CD4-positive, alpha-beta T cell treated with Interleukin-21 for 1 hour (primary cell): ENCODE results near the gene ANGEL2.
"Not testable (repeated sequence)": the region's sequence is repeated elsewhere in the genome, so short reads cannot be mapped to it uniquely, and the experiment has no call there.

Experiments
- DNase-seq: peaks from one replicate; pipeline ENCODE4 v3.0.0-alpha.2; 2020

The ANGEL2 gene, protein sequence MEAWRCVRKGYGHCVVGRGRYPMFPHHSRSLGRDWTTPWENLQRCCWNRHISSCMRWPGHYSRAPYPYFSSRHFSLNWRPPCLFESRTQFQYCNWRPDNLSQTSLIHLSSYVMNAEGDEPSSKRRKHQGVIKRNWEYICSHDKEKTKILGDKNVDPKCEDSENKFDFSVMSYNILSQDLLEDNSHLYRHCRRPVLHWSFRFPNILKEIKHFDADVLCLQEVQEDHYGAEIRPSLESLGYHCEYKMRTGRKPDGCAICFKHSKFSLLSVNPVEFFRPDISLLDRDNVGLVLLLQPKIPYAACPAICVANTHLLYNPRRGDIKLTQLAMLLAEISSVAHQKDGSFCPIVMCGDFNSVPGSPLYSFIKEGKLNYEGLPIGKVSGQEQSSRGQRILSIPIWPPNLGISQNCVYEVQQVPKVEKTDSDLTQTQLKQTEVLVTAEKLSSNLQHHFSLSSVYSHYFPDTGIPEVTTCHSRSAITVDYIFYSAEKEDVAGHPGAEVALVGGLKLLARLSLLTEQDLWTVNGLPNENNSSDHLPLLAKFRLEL

DNA sequence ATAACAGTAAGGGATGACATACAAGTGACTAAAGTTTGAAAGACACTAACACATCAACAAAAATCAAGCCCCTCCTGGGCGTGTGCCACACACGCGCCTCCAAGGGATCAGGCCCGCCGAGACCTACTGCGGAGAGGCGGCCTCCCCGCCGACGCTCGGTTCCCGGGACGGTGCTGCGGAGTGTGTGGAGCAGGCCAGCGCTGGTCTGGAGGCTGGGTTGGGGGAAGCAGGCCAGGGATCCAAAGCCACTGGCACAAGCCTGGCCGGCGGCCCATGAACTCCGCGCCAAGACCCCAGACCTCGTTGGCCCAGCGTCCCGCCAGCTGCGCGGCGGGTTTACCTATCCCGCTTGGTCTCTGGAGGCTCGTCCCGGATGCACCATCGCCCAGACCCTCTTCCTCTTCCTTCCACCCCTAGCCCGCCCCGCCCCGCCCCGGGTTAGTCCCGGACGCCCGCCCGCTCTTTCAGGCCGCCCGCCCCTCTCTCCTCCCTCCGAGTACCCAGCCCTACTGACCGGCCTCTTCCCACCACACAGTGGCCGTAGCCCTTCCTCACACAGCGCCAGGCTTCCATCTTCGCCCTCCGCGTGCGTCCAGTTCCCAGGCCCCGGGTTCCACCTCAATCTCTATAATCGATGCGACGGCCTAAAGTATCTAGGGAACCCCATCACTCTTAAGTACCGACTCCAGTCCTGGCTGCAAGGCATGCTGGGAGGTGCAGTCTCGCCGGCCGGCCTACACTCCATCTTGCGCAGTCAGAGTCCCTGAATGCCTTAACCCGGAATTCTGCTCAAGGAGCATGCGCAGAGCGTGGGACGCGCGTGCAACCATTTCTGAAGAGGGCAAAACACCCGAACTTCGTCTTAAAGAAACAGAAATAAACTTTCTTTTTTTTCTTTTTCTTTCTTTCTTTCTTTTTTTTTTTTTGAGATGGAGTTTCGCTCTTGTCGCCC, at the start of gene ANGEL2:
Gene ANGEL2, minus strand, starts transcription at position 769 of the 952 bp plus-strand sequence. Its CDS starts 196 bp downstream, at position 573.
- peak; percentile 97 for DNase-seq

DNA sequence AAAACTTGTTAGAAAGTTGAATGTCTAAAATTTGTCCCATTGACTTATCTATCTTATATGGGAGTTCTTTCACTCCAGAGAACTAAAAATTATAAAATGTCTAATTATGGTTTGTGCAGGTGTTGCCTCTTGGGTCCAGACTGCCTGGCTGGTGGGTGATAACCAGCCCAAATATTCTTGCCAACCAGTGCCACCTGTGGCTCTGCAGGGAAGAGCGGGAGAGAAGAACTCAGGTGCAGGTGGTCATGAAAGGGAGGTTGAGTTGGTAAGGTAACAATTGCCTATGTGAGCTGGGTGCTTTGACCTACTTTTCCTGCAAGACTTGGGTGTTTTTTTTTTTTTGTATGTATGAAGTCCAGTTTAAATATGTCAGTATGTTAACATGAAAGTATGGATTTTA, 45.6 kb upstream of the ANGEL2 start:
- no peak for DNase-seq

DNA sequence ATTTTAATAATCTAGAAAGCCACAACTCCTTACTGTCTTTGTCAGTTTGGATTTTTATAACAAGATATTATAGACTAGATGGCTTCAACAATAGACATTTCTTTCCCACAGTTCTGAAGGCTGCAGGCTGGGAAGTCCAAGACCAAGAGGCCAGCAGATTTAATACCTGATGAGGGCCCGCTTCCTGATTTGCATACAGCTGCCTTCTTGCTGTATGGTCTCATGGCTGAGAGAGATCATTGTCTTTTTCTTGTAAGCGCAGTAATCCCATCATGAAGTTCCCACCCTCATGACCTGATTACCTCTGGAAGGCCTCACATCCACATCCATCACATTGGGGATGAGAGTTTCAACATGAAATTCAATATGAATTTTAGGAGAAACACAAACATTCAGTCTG, 45.2 kb upstream of the ANGEL2 start:
- no peak for DNase-seq

DNA sequence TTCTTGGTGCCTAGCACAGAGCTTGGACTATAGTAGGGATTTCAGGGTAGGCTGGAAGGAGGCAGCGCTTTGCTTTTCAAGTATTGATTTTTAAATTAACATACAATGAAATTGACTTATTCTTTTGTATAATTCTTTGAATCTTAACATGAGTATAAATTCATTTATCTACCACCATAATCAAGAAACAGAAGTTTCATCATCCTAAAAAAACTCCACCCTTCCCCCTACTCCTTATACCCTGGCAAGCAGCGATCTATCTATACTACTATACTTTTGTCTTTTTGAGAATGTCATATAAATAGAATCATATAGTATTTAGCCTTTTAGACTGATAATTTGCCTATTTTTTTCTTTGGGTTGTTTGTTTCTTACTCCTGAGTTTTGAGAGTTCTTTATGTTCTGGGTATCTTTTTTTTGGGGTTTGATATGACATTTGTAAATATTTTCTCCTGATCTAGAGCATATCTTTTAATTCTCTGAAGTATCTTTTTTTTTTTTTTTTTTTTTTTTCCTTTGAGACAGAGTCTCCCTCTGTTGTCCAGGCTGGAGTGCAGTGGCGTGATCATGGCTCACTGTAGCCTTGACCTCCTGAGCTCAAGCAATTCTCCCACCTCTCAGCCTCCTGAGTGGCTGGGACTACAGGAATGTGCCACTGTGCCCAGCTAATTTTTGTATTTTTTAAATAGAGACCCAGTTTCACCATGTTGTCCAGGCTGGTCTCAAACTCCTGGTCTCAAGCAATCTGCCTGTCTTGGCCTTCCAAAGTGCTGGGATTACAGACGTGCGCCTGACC, 41.8 kb upstream of the ANGEL2 start:
- DNase-seq, result no peak

DNA sequence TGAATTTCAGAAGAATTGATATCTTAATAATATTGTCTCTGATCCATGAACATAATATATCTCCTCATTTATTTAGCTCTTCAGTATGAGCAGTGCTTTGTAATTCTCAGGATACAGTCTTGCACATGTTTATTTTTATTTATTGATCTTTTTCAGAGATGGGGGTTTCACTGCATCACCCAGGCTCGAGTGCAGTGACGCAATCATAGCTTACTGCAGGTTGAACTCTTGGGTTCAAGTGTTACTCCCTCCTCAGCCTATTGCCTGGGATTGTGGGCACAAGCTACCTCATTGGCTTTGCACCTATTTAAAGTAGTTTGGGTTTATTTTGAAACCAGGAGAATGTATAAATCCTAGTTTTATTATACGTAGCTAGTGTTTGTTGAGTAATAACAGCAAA, 40.1 kb upstream of the ANGEL2 start:
- DNase-seq, result no peak

DNA sequence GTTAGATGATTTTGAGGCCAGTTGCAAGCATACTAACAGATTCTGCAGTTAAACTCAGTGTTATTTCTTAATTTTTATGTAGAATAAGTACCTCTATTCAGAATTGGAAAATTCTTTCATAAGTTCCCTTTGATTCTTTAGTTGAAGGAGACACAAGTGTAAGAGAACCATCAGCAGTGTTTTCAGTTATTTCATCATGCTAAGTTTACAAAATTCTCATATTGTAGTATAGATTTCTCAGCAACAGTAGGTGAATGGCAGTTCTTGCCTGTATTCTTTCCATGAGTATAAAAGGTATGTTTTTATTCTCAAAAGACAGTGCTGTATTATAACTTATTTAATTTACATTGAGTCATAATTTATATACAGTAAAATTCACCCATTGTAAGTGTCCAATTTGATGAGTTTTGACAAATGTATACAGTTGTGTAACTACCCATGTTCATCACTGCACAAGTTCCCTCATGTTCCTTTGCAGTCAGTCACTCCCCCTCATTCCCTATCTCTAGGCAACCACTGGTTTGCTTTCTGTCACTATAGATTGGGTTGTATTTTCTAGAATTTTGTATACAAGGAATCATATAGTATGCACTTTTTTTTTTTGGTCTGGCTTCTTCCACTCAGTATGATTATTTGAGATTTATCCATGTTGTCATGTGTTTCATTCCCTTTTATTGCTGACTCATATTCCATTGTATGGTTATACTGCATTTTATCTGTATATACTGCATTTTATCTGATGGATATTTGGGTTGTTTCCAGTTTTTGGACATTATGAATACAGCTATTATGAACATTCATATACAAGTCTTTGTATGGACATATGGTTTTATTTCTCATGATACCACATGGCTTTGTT, 39.3 kb upstream of the ANGEL2 start:
- no peak for DNase-seq

DNA sequence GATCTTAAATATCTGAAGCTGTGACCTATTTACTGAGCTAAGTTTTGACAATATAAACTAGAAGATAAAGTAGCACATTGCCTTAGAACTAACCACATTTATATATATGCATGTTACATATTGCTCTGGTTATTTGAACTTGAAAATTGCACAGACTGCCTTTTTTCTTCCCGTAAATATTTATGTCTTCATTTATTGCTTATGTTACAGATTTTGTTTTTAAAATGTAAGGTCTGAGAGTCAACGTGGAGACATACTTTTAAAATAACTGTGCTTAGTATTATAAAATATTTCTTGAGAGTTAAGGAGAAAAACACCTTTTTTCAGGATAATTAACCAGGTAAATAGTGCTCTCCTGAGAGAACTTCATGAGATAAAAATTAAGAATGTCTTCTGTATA, 38.5 kb upstream of the ANGEL2 start:
- DNase-seq, result no peak

DNA sequence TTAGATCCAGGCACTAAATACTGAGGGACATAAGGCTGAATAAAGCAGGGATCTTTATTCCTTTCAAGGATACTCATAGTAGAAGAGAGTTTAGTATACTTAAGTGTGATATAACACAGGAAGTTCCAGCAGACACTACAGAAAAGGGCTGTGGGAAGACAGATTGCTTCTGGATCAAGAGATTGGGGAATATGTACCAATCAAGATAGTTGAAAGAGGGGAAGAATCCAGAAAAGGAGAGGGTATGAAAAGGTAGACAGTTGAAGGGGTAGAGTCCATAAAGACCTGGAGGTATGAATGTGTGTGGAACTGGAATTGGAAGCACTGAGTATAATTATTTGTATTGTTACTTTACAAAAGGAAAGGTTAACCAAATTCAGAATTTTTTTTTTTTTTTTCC, 37.8 kb upstream of the ANGEL2 start:
- no peak for DNase-seq

DNA sequence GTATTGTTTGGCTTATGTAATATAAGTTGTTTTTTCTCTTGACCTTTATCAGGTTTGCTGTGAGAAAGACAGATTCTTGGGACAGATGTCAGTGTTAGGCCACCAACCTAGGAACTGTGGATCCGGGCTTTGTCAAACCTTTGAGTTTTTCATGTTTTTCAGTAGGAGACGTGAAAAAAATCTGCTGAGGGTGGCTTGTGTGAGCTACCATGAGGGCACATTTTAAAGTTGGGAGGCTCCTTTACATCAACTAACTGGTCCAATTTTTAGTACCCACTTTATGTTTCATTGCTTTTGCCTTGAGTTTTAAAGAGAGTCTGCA, 36.2 kb upstream of the ANGEL2 start:
- DNase-seq, result peak; percentile 1

DNA sequence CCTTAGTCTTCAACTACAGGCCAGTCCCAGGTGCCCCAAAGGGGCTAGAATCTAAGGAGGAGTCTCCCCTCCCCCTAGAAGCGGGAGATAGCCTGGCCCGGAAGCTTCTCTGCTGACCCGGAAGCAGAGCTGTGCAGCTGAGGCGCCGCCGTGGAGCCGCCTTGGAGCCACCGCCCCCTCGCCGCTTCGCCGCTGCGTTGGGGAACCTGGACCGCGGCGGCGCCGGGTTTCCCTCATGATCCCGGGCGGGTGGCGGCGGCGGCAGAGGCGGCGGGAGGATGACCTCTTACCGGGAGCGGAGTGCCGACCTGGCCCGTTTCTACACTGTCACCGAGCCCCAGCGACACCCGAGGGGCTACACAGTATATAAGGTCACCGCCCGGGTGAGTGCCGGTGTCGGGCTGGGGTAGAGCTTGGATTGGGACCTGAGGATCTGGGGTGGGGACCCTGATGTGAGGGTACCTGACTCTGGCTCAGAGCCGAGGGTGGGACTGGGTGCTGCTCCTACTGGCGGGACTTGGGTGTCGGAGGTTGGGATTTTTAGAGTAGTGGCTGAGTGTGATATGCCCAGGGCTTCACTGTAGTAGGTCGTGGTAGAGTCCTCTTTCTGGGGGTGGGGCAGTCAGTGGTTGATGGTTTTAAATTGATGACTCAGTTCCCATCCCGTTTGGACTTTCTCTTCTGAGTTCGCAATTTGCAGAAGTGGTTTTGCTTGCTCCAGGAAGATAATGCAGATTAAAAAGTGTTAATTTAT, 35.6 kb upstream of the ANGEL2 start, which contains the start of gene RPS6KC1:
Gene RPS6KC1, plus strand, starts transcription at position 115 of the 754 bp plus-strand sequence. Its CDS starts 164 bp downstream, at position 279.
- peak; percentile 81 for DNase-seq

DNA sequence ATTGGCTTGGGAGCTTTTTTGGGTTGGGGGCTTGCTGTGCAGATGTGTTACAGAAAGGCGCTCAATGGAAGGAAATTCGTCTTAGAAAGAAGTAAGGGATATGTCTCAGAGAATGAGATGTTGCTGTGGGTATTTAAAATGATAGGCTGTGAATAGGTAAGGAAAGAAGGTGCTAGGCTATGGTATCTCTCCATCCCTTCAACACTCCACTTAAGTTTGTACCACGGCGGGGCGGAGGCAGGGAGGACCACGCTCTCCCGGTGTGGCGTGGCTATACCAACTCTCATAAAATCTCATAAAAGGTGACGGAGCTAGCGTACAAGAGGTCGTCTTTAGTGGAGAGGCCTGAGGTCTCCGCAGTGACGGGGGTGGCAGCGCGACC, 35.1 kb upstream of the ANGEL2 start:
- no peak for DNase-seq

DNA sequence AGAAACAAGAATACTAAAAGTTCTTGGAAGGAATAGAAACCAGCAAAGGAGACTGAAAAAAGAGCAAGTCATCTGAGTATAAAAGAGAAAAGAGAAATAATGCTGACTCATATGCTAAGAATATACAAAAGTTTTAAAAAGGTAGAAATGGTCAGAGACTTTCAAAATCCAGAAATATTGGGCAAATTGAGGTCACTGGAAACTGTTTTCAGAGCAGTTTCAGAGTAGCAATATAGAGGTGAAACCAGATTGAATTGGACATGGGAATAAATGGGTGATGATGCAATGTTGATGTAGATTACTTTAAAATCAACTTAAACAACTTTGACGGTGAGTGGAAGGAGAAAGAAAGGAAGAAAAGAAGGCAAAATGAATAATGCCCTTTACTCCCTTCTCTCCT, 33.6 kb upstream of the ANGEL2 start:
- no peak for DNase-seq

DNA sequence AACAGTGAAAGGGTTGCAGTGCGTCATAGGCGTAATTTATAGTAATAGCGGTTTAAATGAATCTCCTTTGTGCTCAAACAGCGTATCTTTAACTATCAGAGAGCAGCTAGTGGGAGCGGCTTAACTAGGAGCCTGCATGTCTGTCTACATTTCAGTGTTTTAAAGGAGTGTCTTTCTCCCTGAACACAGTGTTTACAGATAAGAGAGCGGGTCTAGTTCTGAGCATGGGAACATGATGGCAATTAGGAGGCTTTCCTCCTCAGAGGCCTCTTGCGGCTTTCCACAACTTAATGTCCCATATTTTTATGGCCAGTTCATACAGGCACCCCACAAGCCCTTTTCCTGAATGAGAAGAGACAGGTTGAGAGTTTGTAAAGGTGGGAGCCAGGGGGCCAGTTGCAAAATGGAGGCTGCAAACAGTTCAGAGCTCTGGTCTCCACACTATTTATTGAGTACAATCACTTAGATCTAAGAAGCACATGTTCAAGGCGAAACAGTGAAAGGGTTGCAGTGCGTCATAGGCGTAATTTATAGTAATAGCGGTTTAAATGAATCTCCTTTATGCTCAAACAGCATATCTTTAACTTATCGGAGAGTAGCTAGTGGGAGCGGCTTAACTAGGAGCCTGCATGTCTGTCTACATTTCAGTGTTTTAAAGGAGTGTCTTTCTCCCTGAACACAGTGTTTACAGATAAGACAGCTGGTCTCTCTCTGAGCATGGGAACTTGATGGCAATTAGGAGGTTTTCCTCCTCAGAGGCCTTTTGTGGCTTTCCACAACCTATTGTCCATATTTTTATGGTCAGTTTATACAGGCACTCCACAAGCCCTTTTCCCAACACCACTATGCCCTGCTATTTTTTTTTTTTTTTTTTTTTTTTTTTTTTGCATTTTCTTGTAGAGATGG, 29.9 kb upstream of the ANGEL2 start:
- not testable (repeated sequence) for DNase-seq

DNA sequence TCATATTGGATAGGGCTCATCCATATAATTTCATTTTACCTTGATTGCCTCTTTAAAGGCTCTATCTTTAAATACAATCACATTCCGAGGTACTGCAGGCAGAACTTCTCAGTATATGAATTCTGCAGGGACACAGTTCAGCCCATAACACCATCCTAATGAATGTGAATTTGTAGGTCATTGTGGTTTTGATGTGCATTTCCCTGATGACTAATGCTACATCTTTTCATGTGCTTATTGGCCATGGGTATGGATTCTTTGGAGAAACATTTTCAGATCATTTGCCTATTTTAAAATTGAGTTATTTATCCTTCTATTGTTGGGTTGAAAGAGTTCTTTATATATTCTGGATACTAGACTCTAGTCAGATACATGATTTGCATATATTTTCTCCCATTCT, 25.8 kb upstream of the ANGEL2 start:
- no peak for DNase-seq

DNA sequence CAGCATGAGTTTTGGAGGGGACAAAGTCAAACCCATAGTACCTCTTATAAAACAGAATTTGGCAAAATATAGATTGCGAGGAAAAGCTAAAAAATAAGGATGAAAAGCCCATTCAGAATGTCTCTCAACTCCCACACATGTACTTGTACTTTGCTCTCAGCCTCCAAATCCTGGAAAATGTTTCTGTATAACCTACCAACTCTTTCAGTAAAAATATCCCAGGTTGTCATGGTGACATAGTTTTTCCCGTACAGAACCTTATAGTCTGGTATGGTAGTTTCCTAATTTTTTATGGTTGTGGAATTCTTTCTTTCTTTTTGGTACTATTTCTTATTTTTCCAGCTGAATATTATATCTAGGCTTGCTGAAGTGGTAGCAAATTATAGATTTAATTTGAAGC, 19.9 kb upstream of the ANGEL2 start:
- DNase-seq, result no peak

DNA sequence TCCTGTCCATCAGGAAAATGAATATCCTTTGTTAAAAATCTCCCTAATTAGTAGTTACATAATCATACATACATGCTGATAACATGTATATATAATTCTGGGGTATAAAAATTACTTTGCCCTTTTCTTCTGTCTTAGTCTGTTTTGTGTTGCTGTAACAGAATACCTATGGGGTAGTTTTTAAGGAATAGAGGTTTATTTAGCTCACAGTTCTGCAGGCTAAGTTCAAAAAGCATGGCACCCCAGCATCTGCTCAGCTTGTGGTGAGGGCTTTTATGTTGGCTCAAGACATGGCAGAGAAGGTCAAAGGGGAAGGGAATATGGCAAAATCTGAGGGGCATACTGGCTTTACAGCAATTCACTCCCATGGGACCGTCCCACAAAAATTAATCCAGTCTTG, 19.0 kb upstream of the ANGEL2 start:
- no peak for DNase-seq

DNA sequence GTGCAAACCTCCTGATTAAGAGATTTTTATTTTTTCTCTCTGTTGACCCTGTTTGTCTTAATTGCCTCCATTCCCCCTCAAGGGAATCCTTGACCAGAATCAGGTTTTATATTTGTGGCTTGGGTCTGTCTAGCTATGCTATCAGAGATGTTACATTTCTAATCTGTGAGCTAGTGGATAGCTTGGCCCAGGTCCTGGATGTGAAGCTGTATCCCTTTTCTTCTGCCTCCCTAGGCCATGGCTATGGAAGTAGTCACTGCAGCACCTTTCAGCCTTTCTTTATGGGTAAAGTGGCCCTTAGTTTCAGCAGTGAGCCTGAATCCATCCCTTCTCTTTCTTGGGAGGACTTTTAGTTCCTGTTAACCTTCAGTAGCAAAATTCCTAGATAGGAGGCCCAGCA, 17.0 kb upstream of the ANGEL2 start:
- DNase-seq, result no peak

DNA sequence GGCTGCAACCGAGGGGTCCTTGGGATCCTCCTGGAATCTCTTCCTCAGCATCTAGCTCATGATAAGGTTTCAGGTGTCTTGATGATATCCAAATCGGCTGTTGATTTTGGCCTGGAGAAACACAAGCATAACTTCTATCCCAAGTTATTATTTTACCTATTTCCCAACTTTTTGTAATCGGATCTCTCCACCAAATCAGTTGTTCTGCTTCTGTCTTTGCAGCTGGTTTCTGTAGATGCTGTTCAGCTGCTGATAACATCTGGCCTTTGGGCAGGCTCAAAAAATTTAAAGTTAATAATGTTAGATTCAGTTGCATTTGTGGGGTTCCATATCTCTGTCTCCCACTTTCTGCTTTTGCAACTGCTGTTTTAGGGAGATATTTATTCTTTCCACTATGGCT, 11.4 kb upstream of the ANGEL2 start:
- not testable (repeated sequence) for DNase-seq

DNA sequence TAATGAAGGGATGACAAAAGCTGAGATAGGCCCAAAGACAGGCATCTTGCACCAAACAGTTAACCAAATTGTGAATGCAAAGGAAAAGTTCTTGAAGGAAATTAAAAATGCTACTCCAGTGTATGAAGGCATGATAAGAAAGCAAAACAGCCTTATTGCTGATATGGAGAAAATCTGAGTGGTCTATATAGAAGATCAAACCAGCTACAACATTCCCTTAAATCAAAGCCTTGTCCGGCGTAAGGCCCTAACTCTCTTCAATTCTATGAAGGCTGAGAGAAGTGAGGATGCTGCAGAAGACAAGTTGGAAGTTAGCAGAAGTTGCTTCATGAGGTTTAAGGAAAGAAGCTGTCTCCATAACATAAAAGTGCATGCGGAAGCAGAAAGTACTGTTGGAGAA, 4.3 kb upstream of the ANGEL2 start:
- no peak for DNase-seq

DNA sequence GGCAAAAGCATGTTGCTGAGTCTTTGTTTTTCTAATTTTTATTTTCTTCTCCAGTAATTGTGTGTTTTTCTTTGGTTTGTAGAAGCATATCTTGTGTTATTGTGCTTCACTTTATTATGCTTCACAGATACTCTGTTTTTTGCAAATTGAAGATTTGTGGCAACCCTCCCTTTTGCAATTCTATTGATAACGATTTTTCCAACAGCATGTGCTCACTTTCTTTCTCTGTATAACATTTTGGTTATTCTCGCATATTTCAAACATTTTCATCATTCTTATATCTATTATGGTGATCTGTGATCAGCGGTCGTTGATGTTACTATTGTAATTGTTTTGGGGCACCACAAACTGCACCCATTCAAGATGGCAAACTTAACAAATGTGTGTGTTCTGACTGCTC, 3.8 kb upstream of the ANGEL2 start:
- DNase-seq, result no peak
